Astrocyte (in vitro differentiated cells and primary cell): ENCODE data around the gene PCDHGA5. TPM values are rescaled to one million over a fixed set of nuclear protein-coding genes. Genes with fewer than 3 reads are reported as not detected.

ENCODE experiments used
- DNase-seq: peaks from one replicate; pipeline ENCODE4 v3.0.0-alpha.2; 2010; ENCODE audit warnings: low read depth
- FAIRE-seq: peaks from 2 replicates; lab custom pipeline; 2011; peaks lifted over from hg19 to GRCh38; lab: Jason Lieb, UNC
- H2AFZ ChIP-seq: 2 replicates; pipeline ENCODE4 v1.6.0; 2012; ENCODE audit warnings: low read depth, low read length, inconsistent platforms
- H3K27ac ChIP-seq: 2 replicates; pipeline ENCODE4 v1.5.1; 2011; ENCODE audit warnings: low read depth, low read length, inconsistent platforms
- H3K27me3 ChIP-seq: 2 replicates; pipeline ENCODE4 v1.6.0; 2011; ENCODE audit warnings: low read length, inconsistent platforms; ENCODE audit not compliant: insufficient read depth
- H3K36me3 ChIP-seq: 2 replicates; pipeline ENCODE4 v1.5.1; 2011; ENCODE audit warnings: low read length, inconsistent platforms; ENCODE audit not compliant: insufficient read depth
- H3K4me1 ChIP-seq: 2 replicates; pipeline ENCODE4 v1.5.1; 2011; ENCODE audit warnings: low read length, inconsistent platforms; ENCODE audit not compliant: insufficient read depth
- H3K4me2 ChIP-seq: 2 replicates; pipeline ENCODE4 v1.6.0; 2012; ENCODE audit warnings: low read length, inconsistent platforms
- H3K4me3 ChIP-seq: 2 replicates; pipeline ENCODE4 v1.5.1; 2011; ENCODE audit warnings: low read depth, mild to moderate bottlenecking, low read length, inconsistent platforms; ENCODE audit not compliant: insufficient read depth
- H3K79me2 ChIP-seq: 2 replicates; pipeline ENCODE4 v1.6.0; 2012; ENCODE audit warnings: mild to moderate bottlenecking, low read length, inconsistent platforms; ENCODE audit not compliant: insufficient read depth
- H3K9ac ChIP-seq: 2 replicates; pipeline ENCODE4 v1.6.0; 2012; ENCODE audit warnings: mild to moderate bottlenecking, low read length, inconsistent platforms
- H3K9me3 ChIP-seq: 2 replicates; pipeline ENCODE4 v1.5.1; 2012; ENCODE audit warnings: low read depth, mild to moderate bottlenecking, low read length, inconsistent platforms; ENCODE audit not compliant: insufficient read depth
- H4K20me1 ChIP-seq: 2 replicates; pipeline ENCODE4 v1.6.0; 2012; ENCODE audit warnings: low read length, inconsistent platforms; ENCODE audit not compliant: insufficient read depth
- H3K27ac Mint-ChIP-seq: one replicate; pipeline ENCODE4 v1.8.0; 2021; ENCODE audit warnings: mild to moderate bottlenecking, mixed read lengths; ENCODE audit not compliant: unreplicated experiment
- H3K27me3 Mint-ChIP-seq: one replicate; pipeline ENCODE4 v1.8.0; 2021; ENCODE audit warnings: low read depth, mixed read lengths; ENCODE audit not compliant: unreplicated experiment
- H3K36me3 Mint-ChIP-seq: one replicate; pipeline ENCODE4 v1.8.0; 2021; ENCODE audit warnings: low read depth, mixed read lengths; ENCODE audit not compliant: unreplicated experiment
- H3K4me1 Mint-ChIP-seq: one replicate; pipeline ENCODE4 v1.8.0; 2021; ENCODE audit warnings: low read depth, mixed read lengths; ENCODE audit not compliant: unreplicated experiment
- H3K4me3 Mint-ChIP-seq: one replicate; pipeline ENCODE4 v1.8.0; 2021; ENCODE audit warnings: mild to moderate bottlenecking, moderate library complexity, mixed read lengths; ENCODE audit not compliant: unreplicated experiment
- H3K9me3 Mint-ChIP-seq: one replicate; pipeline ENCODE4 v1.8.0; 2021; ENCODE audit warnings: mild to moderate bottlenecking, mixed read lengths; ENCODE audit not compliant: unreplicated experiment
- CTCF ChIP-seq: IDR thresholded peaks from 2 replicates; pipeline ENCODE4 v1.5.1; 2011; ENCODE audit warnings: low read depth, mild to moderate bottlenecking, inconsistent platforms, low read length, moderate library complexity; ENCODE audit not compliant: insufficient read depth
- EZH2 ChIP-seq: IDR thresholded peaks from 2 replicates; pipeline ENCODE4 v1.6.1; 2012; ENCODE audit warnings: mild to moderate bottlenecking, low read length, inconsistent platforms; ENCODE audit not compliant: insufficient read depth
- total RNA-seq: library from RNA; stranded (reverse); gene quantifications from 2 replicates; pipeline ENCODE4 v1.2.1, GENCODE V29; 2021

PCDHGA5 gene
- total RNA-seq, 1 donor from 2014 or later = 0.30 TPM

GRCh38 chr5:141351591-141351990 is 12.4 kb upstream of the PCDHGA5 start:
- Histone ChIP-seq H3K9me3 (peaks cover 41% of the 10 kb centered on the region), H3K9ac (no peak overlapping the region), H3K4me1 (no peaks in the 10 kb centered on the region), H3K79me2 (no peaks in the 10 kb centered on the region), H3K27ac (no peak overlapping the region), H3K4me3 (no peak overlapping the region), H3K27me3 (peaks cover 3% of the 10 kb centered on the region), H4K20me1 (no peaks in the 10 kb centered on the region), H3K36me3 (no peaks in the 10 kb centered on the region), H2AFZ (no peak overlapping the region), H3K4me2 (no peak overlapping the region)
- no peaks in the 10 kb centered on the region for H3K4me1 Mint-ChIP-seq
- H3K27me3 Mint-ChIP-seq = no peaks in the 10 kb centered on the region
- DNase-seq = no peak
- peaks cover 31% of the 10 kb centered on the region for H3K9me3 Mint-ChIP-seq
- TF ChIP-seq CTCF (no peak), EZH2 (no peak)
- H3K36me3 Mint-ChIP-seq = peaks cover 7% of the 10 kb centered on the region
- no peak overlapping the region for H3K27ac Mint-ChIP-seq
- no peak for FAIRE-seq
- H3K4me3 Mint-ChIP-seq = no peak overlapping the region

GRCh38 chr5:141354900-141355469 is 9.0 kb upstream of the PCDHGA5 start, which contains the start of gene PCDHGA4:
Gene PCDHGA4, plus strand, starts transcription at chr5:141355021. Its CDS starts 87 bp downstream, at chr5:141355108.
- Histone ChIP-seq H3K27ac (no peak within 1 kb of the TSS), H3K4me2 (peak within 1 kb of the TSS; percentile 45), H3K9me3 (peaks cover 47% of the 10 kb centered on the region), H3K4me3 (no peak within 1 kb of the TSS), H4K20me1 (no peaks in the 10 kb centered on the region), H2AFZ (no peak within 1 kb of the TSS), H3K4me1 (no peaks in the 10 kb centered on the region), H3K9ac (no peak within 1 kb of the TSS), H3K36me3 (no peaks in the 10 kb centered on the region), H3K27me3 (peaks cover 3% of the 10 kb centered on the region), H3K79me2 (no peaks in the 10 kb centered on the region)
- no peak within 1 kb of the TSS for H3K27ac Mint-ChIP-seq
- TF ChIP-seq CTCF (peak; percentile 39), EZH2 (no peak)
- H3K4me1 Mint-ChIP-seq = no peaks in the 10 kb centered on the region
- no peak within 1 kb of the TSS for H3K4me3 Mint-ChIP-seq
- peaks cover 8% of the 10 kb centered on the region for H3K36me3 Mint-ChIP-seq
- FAIRE-seq (no peak), DNase-seq (no peak)
- H3K9me3 Mint-ChIP-seq = peaks cover 33% of the 10 kb centered on the region
- no peaks in the 10 kb centered on the region for H3K27me3 Mint-ChIP-seq

GRCh38 chr5:141355641-141356040 is 8.3 kb upstream of the PCDHGA5 start:
- H3K79me2 ChIP-seq = no peaks in the 10 kb centered on the region
- Mint-ChIP-seq H3K4me3 (no peak overlapping the region), H3K27ac (no peak overlapping the region), H3K9me3 (peaks cover 35% of the 10 kb centered on the region), H3K36me3 (peaks cover 10% of the 10 kb centered on the region), H3K4me1 (no peaks in the 10 kb centered on the region), H3K27me3 (no peaks in the 10 kb centered on the region)
- no peaks in the 10 kb centered on the region for H4K20me1 ChIP-seq
- no peaks in the 10 kb centered on the region for H3K36me3 ChIP-seq
- H3K4me3 ChIP-seq = no peak overlapping the region
- DNase-seq = no peak
- TF ChIP-seq EZH2 (no peak), CTCF (no peak)
- no peak for FAIRE-seq
- peak overlapping the region; percentile 45 for H3K4me2 ChIP-seq
- no peak overlapping the region for H3K27ac ChIP-seq
- H3K27me3 ChIP-seq = peaks cover 3% of the 10 kb centered on the region
- no peaks in the 10 kb centered on the region for H3K4me1 ChIP-seq
- no peak overlapping the region for H2AFZ ChIP-seq
- H3K9ac ChIP-seq = no peak overlapping the region
- H3K9me3 ChIP-seq = peaks cover 47% of the 10 kb centered on the region
